Uterus (tissue), 4 donors: ENCODE results near the gene PFKFB4. TPM values are rescaled to one million over a fixed set of nuclear protein-coding genes. Genes with fewer than 3 reads are reported as not detected.
"Not testable (repeated sequence)": the region's sequence is repeated elsewhere in the genome, so short reads cannot be mapped to it uniquely, and the experiment has no call there.

ENCODE experiments used
- DNase-seq, 2 donors: peaks; one replicate each; pipeline ENCODE4 v3.0.0-alpha.2; 2019 to 2020
- H3K27ac ChIP-seq, 2 donors: fragments of 200-600 bp; sonication (generic); 1 replicate in 1 of 2; 2 replicates in 1 of 2; pipeline ENCODE4 v1.5.1; 2016 to 2018
- H3K27me3 ChIP-seq, 2 donors: fragments of 200-600 bp; sonication (generic); one replicate each; pipeline ENCODE4 v1.5.1; 2018 to 2019; ENCODE audit warnings: control low read depth in 1 of 2
- H3K36me3 ChIP-seq, 2 donors: fragments of 200-600 bp; sonication (generic); one replicate each; pipeline ENCODE4 v1.5.1; 2019; ENCODE audit warnings: control low read depth in 1 of 2
- H3K4me1 ChIP-seq, 2 donors: fragments of 200-600 bp; sonication (generic); one replicate each; pipeline ENCODE4 v1.5.1; 2018 to 2019; ENCODE audit warnings: control low read depth in 1 of 2
- H3K4me3 ChIP-seq, 2 donors: fragments of 200-600 bp; sonication (generic); 1 replicate in 1 of 2; 2 replicates in 1 of 2; pipeline ENCODE4 v1.5.1; 2018 to 2019; ENCODE audit warnings: mild to moderate bottlenecking in 1 of 2
- H3K9me3 ChIP-seq, 2 donors: fragments of 200-600 bp; sonication (generic); one replicate each; pipeline ENCODE4 v1.5.1; 2019; ENCODE audit warnings: control low read depth in 1 of 2
- POLR2A ChIP-seq, 2 donors: fragments of 450-650 bp; IDR thresholded peaks; one replicate each; pipeline ENCODE4 v1.6.1; 2016; ENCODE audit warnings: antibody characterized with exemption in 2 of 2, mild to moderate bottlenecking in 1 of 2, moderate library complexity in 1 of 2
- intact Hi-C: fragments of 100-400 bp; cut with DNase I; formaldehyde crosslinking; loops from one replicate; pipeline ENCODE4 v1.15.1; 2023; ENCODE audit warnings: low total_unique reads
- total RNA-seq, 4 donors: library from RNA; depleted of rRNA in 3 of 4; stranded (reverse); fragments of >200 nt in 3 of 4; gene quantifications; one replicate each; pipeline versions ENCODE4 v1.1.0 to v1.2.4, GENCODE V29; 2014 to 2023
- TF ChIP-seq, protein P1 (sequence below), 4 experiments: fragments of 200-600 bp in 2 of 4; fragments of 450-650 bp in 2 of 4; sonication (generic) in 2 of 4; IDR thresholded peaks; one replicate each; pipeline ENCODE4 v1.5.1; 2016 to 2019; ENCODE audit warnings: antibody characterized with exemption in 4 of 4, mild to moderate bottlenecking in 2 of 4, moderate library complexity in 1 of 4
- donor health status: DM: yes; HTN: yes; CAD: no.

The PFKFB4 gene
- total RNA-seq, 4 donors from 2014 or later: 3.2 to 11.5 (median 10.1) TPM

DNA sequence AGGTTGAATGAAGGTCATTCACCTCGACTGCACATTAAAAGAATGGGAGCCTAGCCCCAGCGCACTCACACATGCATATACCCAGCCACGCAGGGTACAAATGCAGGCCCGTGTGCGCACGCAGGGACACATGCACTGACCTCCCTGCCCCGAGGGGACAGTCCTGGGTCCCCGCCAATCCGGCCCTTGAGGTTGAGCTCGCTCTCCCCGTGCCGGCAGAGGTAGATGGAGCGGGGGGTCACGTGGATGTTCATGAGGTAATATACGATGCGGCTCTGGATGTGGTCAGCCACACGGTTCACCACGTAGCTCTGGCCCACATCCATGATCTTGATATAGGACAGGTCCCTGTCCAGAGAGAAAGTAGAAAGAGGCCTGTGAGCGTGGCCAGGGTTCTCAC, 20.5 kb downstream of the PFKFB4 start:
- no peak for DNase-seq
- Histone ChIP-seq H3K9me3 (no peaks in the 10 kb centered on the region), H3K4me1 (no peaks in the 10 kb centered on the region), H3K27ac (no peak overlapping the region), H3K4me3 (no peak overlapping the region), H3K36me3 (no peaks in the 10 kb centered on the region), H3K27me3 (no peaks in the 10 kb centered on the region)
- TF ChIP-seq, protein P1, sequence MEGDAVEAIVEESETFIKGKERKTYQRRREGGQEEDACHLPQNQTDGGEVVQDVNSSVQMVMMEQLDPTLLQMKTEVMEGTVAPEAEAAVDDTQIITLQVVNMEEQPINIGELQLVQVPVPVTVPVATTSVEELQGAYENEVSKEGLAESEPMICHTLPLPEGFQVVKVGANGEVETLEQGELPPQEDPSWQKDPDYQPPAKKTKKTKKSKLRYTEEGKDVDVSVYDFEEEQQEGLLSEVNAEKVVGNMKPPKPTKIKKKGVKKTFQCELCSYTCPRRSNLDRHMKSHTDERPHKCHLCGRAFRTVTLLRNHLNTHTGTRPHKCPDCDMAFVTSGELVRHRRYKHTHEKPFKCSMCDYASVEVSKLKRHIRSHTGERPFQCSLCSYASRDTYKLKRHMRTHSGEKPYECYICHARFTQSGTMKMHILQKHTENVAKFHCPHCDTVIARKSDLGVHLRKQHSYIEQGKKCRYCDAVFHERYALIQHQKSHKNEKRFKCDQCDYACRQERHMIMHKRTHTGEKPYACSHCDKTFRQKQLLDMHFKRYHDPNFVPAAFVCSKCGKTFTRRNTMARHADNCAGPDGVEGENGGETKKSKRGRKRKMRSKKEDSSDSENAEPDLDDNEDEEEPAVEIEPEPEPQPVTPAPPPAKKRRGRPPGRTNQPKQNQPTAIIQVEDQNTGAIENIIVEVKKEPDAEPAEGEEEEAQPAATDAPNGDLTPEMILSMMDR (IDR thresholded peaks at IDR 0.05): no peak
- no peak for TF ChIP-seq POLR2A (IDR thresholded peaks at IDR 0.05)
- intact Hi-C loops: no loop called here

DNA sequence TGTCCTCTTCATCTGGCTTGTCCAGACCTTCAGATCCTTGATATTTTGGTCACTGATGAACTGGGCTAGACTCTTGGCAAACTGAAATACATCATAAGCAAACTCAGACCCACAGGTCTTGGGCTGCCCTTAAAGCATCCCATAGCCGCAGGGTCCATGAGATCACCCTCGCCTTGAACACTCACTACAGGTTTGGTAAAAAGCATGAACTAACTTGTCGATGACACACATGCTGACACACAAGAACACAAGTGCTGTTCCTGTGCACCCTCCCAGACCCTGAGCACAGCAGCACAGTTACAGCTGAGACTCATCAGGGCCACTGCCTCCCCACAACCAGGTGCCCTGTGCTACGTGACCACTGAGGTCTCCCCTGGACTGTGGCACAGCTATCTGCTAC, 21.0 kb downstream of the PFKFB4 start:
- TF ChIP-seq, protein P1 (IDR thresholded peaks at IDR 0.05): no peak
- no peak for TF ChIP-seq POLR2A (IDR thresholded peaks at IDR 0.05)
- no peaks in the 10 kb centered on the region for H3K36me3 ChIP-seq

DNA sequence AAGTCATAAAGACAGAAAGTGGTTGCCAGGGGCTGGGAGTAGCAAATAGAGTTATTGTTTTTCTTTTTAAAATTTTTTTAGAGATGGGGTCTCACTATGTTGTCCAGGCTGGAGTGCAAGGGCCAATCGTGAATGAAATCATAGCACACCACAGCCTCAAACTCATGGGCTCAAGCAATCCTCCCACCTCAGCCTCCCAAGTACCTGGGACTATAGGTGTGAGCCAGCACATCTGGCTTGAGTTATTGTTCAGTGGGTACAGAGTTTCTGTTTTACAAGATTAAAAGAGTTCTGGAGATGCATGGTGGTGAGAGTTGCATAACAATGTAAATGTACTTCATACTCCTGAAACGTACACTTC, 23.6 kb downstream of the PFKFB4 start:
- DNase-seq: no peak
- Histone ChIP-seq H3K4me3 (no peak overlapping the region), H3K27me3 (no peaks in the 10 kb centered on the region), H3K27ac (no peak overlapping the region), H3K36me3 (no peaks in the 10 kb centered on the region), H3K9me3 (no peaks in the 10 kb centered on the region), H3K4me1 (no peaks in the 10 kb centered on the region)
- intact Hi-C loops: no loop called here
- TF ChIP-seq POLR2A (IDR thresholded peaks at IDR 0.05): no peak
- TF ChIP-seq, protein P1 (IDR thresholded peaks at IDR 0.05): no peak

More for the DNA sequence above, 21.0 kb downstream of the PFKFB4 start:
- intact Hi-C loops: no loop called here
- Histone ChIP-seq H3K27ac (no peak overlapping the region), H3K4me1 (no peaks in the 10 kb centered on the region), H3K4me3 (no peak overlapping the region), H3K9me3 (no peaks in the 10 kb centered on the region), H3K27me3 (no peaks in the 10 kb centered on the region)
- DNase-seq: no peak

DNA sequence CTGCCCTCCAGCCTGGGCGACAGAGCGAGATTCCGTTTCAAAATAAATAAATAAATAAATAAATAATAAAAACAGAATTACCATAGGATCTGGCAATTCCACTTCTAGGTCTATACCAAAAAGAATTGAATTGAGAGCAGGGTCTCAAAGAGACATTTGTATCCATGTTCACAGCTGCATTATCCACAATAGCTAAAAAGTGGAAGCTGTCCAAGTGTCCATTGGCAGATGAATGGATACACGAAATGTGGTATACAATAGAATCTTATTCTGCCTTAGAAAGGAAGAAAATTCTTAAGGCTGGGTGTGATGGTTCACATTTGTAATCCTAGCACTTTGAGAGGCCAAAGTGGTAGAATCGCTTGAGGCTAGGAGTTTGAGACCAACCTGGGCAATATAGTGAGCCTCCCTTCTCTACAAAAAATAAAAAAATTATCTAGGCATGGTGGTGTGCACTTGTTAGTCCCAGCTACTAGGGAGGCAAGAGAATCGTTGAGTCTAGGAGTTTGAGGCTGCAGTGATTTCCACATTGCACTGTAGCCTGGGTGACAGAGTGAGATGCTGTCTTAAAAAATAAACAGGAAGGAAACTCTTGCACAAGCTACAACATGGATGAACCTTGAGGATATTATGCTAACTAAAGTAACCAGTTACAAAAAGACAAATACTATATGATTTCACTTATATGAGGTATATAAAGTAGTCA, 24.2 kb downstream of the PFKFB4 start:
- Histone ChIP-seq H3K4me3 (no peak overlapping the region), H3K9me3 (no peaks in the 10 kb centered on the region), H3K27me3 (no peaks in the 10 kb centered on the region), H3K27ac (no peak overlapping the region), H3K4me1 (no peaks in the 10 kb centered on the region), H3K36me3 (no peaks in the 10 kb centered on the region)
- intact Hi-C loops: no loop called here
- no peak for DNase-seq
- TF ChIP-seq, protein P1 (IDR thresholded peaks at IDR 0.05): no peak
- TF ChIP-seq POLR2A (IDR thresholded peaks at IDR 0.05): no peak

DNA sequence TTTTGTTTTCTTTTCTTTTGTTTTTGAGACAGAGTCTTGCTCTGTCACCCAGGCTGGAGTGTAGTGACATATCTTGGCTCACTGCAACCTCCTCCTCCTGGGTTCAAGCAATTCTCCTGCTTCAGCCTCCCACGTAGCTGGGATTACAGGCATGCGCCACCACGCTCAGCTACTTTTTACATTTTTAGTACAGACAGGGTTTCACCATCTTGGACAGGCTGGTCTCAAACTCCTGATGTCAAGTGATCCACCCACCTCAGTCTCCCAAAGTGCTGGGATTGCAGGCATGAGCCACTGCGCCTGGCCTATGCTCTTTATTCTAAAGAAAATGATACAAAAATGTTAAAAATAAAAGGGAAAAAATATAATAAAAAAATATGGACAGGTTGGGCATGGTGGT, 25.9 kb downstream of the PFKFB4 start:
- H3K36me3 ChIP-seq, H3K9me3 ChIP-seq, H3K4me3 ChIP-seq, H3K27ac ChIP-seq, H3K27me3 ChIP-seq, intact Hi-C loops, DNase-seq, H3K4me1 ChIP-seq: not testable (repeated sequence)

DNA sequence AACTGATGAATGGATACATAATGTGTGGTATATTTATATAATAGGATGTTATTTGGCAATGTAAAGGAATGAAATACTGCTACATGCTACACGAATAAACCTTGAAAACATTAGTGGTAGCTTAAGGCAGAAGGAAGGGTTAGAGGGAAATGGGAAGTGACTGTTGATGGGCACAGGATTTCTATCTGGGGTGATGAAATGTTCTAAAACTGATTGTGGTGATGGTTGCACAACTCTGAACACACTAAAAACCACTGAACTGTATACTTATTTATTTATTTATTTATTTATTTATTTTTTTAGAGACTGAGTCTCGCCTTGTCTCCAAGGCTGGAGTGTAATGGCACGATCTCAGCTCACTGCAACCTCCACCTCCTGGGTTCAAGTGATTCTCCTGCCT, 27.8 kb downstream of the PFKFB4 start:
- intact Hi-C loops: no loop called here
- TF ChIP-seq, protein P1 (IDR thresholded peaks at IDR 0.05): no peak
- TF ChIP-seq POLR2A (IDR thresholded peaks at IDR 0.05): no peak
- Histone ChIP-seq H3K4me1 (no peaks in the 10 kb centered on the region), H3K9me3 (no peaks in the 10 kb centered on the region), H3K27me3 (no peaks in the 10 kb centered on the region), H3K27ac (no peak overlapping the region), H3K4me3 (no peak overlapping the region), H3K36me3 (no peaks in the 10 kb centered on the region)
- DNase-seq: no peak
